ENCODE measurements around the gene MTMR10. TPM values are rescaled to one million over a fixed set of nuclear protein-coding genes. Genes with fewer than 3 reads are reported as not detected.

Gene MTMR10
- total RNA-seq, 1 experiment from 2014 or later: 23.2 TPM

DNA sequence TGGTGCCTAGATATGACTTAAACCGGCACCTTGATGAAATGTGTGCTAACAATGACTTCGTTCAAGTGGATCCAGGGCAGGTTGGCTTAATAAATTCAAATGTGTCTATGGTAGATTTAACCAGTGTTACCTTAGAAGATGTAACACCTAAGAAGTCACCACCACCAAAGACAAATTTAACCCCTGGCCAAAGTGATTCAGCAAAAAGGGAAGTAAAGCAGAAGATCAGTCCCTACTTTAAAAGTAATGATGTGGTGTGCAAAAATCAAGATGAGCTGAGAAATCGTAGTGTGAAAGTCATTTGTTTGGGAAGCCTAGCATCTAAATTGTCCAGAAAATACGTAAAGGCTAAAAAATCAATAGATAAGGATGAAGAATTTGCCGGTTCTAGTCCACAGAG is 86.6 kb downstream of the MTMR10 start:
- H4K20me1 ChIP-seq (ENCODE audit: control insufficient read depth, insufficient read depth, insufficient read length): no peaks in the 10 kb centered on the region
- WGBS (ENCODE audit: extremely low coverage, insufficient read length, low lambda C conversion rate): no CpG with 5 or more reads among the region's 5 CpGs
- no peak overlapping the region for H3K56ac ChIP-seq (ENCODE audit: insufficient read length, low read depth, low read length)
- TF ChIP-seq, protein P1, sequence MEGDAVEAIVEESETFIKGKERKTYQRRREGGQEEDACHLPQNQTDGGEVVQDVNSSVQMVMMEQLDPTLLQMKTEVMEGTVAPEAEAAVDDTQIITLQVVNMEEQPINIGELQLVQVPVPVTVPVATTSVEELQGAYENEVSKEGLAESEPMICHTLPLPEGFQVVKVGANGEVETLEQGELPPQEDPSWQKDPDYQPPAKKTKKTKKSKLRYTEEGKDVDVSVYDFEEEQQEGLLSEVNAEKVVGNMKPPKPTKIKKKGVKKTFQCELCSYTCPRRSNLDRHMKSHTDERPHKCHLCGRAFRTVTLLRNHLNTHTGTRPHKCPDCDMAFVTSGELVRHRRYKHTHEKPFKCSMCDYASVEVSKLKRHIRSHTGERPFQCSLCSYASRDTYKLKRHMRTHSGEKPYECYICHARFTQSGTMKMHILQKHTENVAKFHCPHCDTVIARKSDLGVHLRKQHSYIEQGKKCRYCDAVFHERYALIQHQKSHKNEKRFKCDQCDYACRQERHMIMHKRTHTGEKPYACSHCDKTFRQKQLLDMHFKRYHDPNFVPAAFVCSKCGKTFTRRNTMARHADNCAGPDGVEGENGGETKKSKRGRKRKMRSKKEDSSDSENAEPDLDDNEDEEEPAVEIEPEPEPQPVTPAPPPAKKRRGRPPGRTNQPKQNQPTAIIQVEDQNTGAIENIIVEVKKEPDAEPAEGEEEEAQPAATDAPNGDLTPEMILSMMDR (conservative IDR thresholded peaks at IDR 0.05): no peak
- H3K4me1 ChIP-seq (ENCODE audit: insufficient read depth, low read length): no peaks in the 10 kb centered on the region
- no peak overlapping the region for H2BK15ac ChIP-seq (ENCODE audit: low read depth, low read length)
- H4K8ac ChIP-seq (replicated peaks; ENCODE audit: insufficient read length, low read depth, low read length): no peak overlapping the region
- H4K5ac ChIP-seq (ENCODE audit: insufficient read length, low read depth, low read length): no peak overlapping the region
- no peak overlapping the region for H2BK120ac ChIP-seq (ENCODE audit: low read depth, low read length, poor library complexity, severe bottlenecking)
- H3K9ac ChIP-seq (ENCODE audit: extremely low read depth, insufficient read length, low read length): no peak overlapping the region
- H3K27me3 Mint-ChIP-seq (ENCODE audit: low read depth): no peaks in the 10 kb centered on the region; the same call in 1 of the 2 replicates
- peaks cover 8 to 34% (median 34%) of the 10 kb centered on the region in 3 experiments; a peak in 6 of 7 replicates for H3K36me3 Mint-ChIP-seq (ENCODE audit: insufficient read depth in 1 of 3, low read depth in 3 of 3)
- H3K79me1 ChIP-seq (ENCODE audit: insufficient read depth, low read depth, low read length, poor library complexity, severe bottlenecking): no peaks in the 10 kb centered on the region
- peak overlapping the region; percentile 21 to 91 for H3K4me3 Mint-ChIP-seq
- no peak overlapping the region for H2AFZ ChIP-seq (ENCODE audit: low read length)
- H3K4me1 Mint-ChIP-seq: peaks cover 21 to 30% of the 10 kb centered on the region in 2 experiments
- H3K18ac ChIP-seq (ENCODE audit: insufficient read length, low read depth, low read length): no peak overlapping the region
- no peaks in the 10 kb centered on the region for H3K27me3 ChIP-seq (ENCODE audit: insufficient read depth, low read length)
- no peak overlapping the region for H3K27ac ChIP-seq (ENCODE audit: insufficient read length, low read depth, low read length)
- no peak overlapping the region for H2BK5ac ChIP-seq (ENCODE audit: insufficient read length, low read length)
- H3K14ac ChIP-seq (ENCODE audit: insufficient read depth, low read length): no peak overlapping the region
- no peaks in the 10 kb centered on the region for H3K9me3 ChIP-seq (ENCODE audit: control insufficient read depth, low read depth, low read length)
- no peak overlapping the region for H4K91ac ChIP-seq (ENCODE audit: insufficient read length, low read depth, low read length)
- no peak overlapping the region for H3K4ac ChIP-seq (ENCODE audit: low read depth, low read length)
- H3K23ac ChIP-seq (ENCODE audit: insufficient read length, low read depth, low read length): no peak overlapping the region
- no peak overlapping the region for H2BK20ac ChIP-seq (ENCODE audit: low read depth, low read length, poor library complexity, severe bottlenecking)
- no peak overlapping the region for H3T11ph ChIP-seq (ENCODE audit: low read length)
- H3K27ac Mint-ChIP-seq: no peak overlapping the region
- peaks cover 0 to 2% of the 10 kb centered on the region in 2 experiments; a peak in 1 of 5 replicates for H3K9me3 Mint-ChIP-seq
- no peaks in the 10 kb centered on the region for H3K79me2 ChIP-seq (ENCODE audit: insufficient read depth, low read length)
- H2BK12ac ChIP-seq (ENCODE audit: insufficient read length, low read depth, low read length): no peak overlapping the region
- H2AK5ac ChIP-seq (ENCODE audit: insufficient read length, low read length): no peak overlapping the region
- peak overlapping the region; percentile 87 for H3K4me2 ChIP-seq (ENCODE audit: insufficient read depth, insufficient read length, low read length)
- DNase-seq: no peak
- peaks cover 3% of the 10 kb centered on the region for H3K23me2 ChIP-seq (ENCODE audit: insufficient read length, low read depth, low read length, poor library complexity, severe bottlenecking)

Measured in H9 (cell line).